ENCODE measurements around the gene CRPPA. TPM values are rescaled to one million over a fixed set of nuclear protein-coding genes. Genes with fewer than 3 reads are reported as not detected.

Gene CRPPA
- total RNA-seq, 1 experiment from 2014 or later = 1.6 TPM

GRCh38 chr7:16402940-16403339 is 18.4 kb downstream of the CRPPA start:
- Histone ChIP-seq H3K27ac (ENCODE audit: low read depth, low read length) (no peak overlapping the region), H4K20me1 (ENCODE audit: insufficient read depth) (no peaks in the 10 kb centered on the region), H3K9me3 (ENCODE audit: control insufficient read depth in 1 of 2, insufficient read depth in 1 of 2, low read depth in 1 of 2, low read length in 2 of 2) (peaks cover 9 to 27% of the 10 kb centered on the region in 2 experiments; a peak in 1 of 4 replicates), H3K36me3 (ENCODE audit: control insufficient read depth in 1 of 2, insufficient read depth in 2 of 2, low read length in 2 of 2) (peaks cover 0 to 3% of the 10 kb centered on the region in 2 experiments; a peak in 1 of 4 replicates), H3K9ac (ENCODE audit: low read length) (no peak overlapping the region), H3K4me2 (ENCODE audit: low read length) (no peak overlapping the region), H3K9me2 (ENCODE audit: insufficient read depth) (no peaks in the 10 kb centered on the region), H3K4me1 (ENCODE audit: control insufficient read depth in 1 of 2, insufficient read depth in 2 of 2, low read length in 2 of 2) (no peaks in the 10 kb centered on the region), H3K4me3 (replicated peaks in 1 of 2; ENCODE audit: low read depth in 1 of 2, low read length in 2 of 2) (no peak overlapping the region), H3K79me2 (ENCODE audit: insufficient read depth, low read length) (no peaks in the 10 kb centered on the region), H2AFZ (ENCODE audit: low read depth, low read length, poor library complexity, severe bottlenecking) (no peak overlapping the region), H3K27me3 (ENCODE audit: insufficient read depth, low read length) (no peaks in the 10 kb centered on the region)
- ChIA-PET RAD21 (ENCODE audit: low non-redundant PET in 1 of 2, low total read pairs in 2 of 2, uncharacterized antibody in 2 of 2, unreplicated experiment in 2 of 2) (no interaction called here), CTCF (no interaction called here), POLR2A (no interaction called here)
- ATAC-seq (no peak), DNase-seq (ENCODE audit: low read depth, low spot score) (no peak)
- no TSS peak for BruUV-seq (replicated peaks)
- intact Hi-C loops (cut with micrococcal nuclease) = no loop called here
- TF ChIP-seq JUND (IDR thresholded peaks at IDR 0.05) = no peak
- no peak for TF ChIP-seq TCF7L2 (IDR thresholded peaks at IDR 0.05; ENCODE audit: borderline replicate concordance, extremely low read depth, insufficient read depth, insufficient read length)
- no peak for TF ChIP-seq ZBTB33 (IDR thresholded peaks at IDR 0.05; ENCODE audit: extremely low read depth, insufficient replicate concordance, low read length)
- TF ChIP-seq EZH2 (IDR thresholded peaks at IDR 0.05) = no peak
- TF ChIP-seq SP1 (IDR thresholded peaks at IDR 0.05; ENCODE audit: low read depth) = no peak
- TF ChIP-seq MAX (IDR thresholded peaks at IDR 0.05) = no peak

GRCh38 chr7:16402091-16402490 is 19.2 kb downstream of the CRPPA start:
- H3K4me1 ChIP-seq (ENCODE audit: control insufficient read depth in 1 of 2, insufficient read depth in 2 of 2, low read length in 2 of 2) = no peaks in the 10 kb centered on the region
- intact Hi-C loops (cut with micrococcal nuclease) = no loop called here
- H3K4me2 ChIP-seq (ENCODE audit: low read length) = no peak overlapping the region
- H3K27me3 ChIP-seq (ENCODE audit: insufficient read depth, low read length) = no peaks in the 10 kb centered on the region
- DNase-seq (ENCODE audit: low read depth, low spot score) (no peak), ATAC-seq (no peak)
- ChIA-PET RAD21 (ENCODE audit: low non-redundant PET in 1 of 2, low total read pairs in 2 of 2, uncharacterized antibody in 2 of 2, unreplicated experiment in 2 of 2) (no interaction called here), CTCF (no interaction called here), POLR2A (no interaction called here)
- no TSS peak for BruUV-seq (replicated peaks)
- peaks cover 9 to 35% of the 10 kb centered on the region in 2 experiments; a peak in 1 of 4 replicates for H3K9me3 ChIP-seq (ENCODE audit: control insufficient read depth in 1 of 2, insufficient read depth in 1 of 2, low read depth in 1 of 2, low read length in 2 of 2)
- peaks cover 0 to 3% of the 10 kb centered on the region in 2 experiments; a peak in 1 of 4 replicates for H3K36me3 ChIP-seq (ENCODE audit: control insufficient read depth in 1 of 2, insufficient read depth in 2 of 2, low read length in 2 of 2)
- no peak overlapping the region for H2AFZ ChIP-seq (ENCODE audit: low read depth, low read length, poor library complexity, severe bottlenecking)
- no peak overlapping the region for H3K9ac ChIP-seq (ENCODE audit: low read length)
- H4K20me1 ChIP-seq (ENCODE audit: insufficient read depth) = no peaks in the 10 kb centered on the region
- H3K27ac ChIP-seq (ENCODE audit: low read depth, low read length) = no peak overlapping the region
- H3K79me2 ChIP-seq (ENCODE audit: insufficient read depth, low read length) = no peaks in the 10 kb centered on the region
- H3K4me3 ChIP-seq (replicated peaks in 1 of 2; ENCODE audit: low read depth in 1 of 2, low read length in 2 of 2) = no peak overlapping the region
- no peaks in the 10 kb centered on the region for H3K9me2 ChIP-seq (ENCODE audit: insufficient read depth)
- TF ChIP-seq YY1 (IDR thresholded peaks at IDR 0.05; ENCODE audit: extremely low read depth, insufficient replicate concordance, low read depth, low read length) (no peak), EGR1 (IDR thresholded peaks at IDR 0.05; ENCODE audit: low read depth) (no peak), RAD21 (IDR thresholded peaks at IDR 0.05; ENCODE audit: low read depth) (no peak), CBX3 (IDR thresholded peaks at IDR 0.05; ENCODE audit: low read depth) (no peak), ELF1 (IDR thresholded peaks at IDR 0.05; ENCODE audit: borderline replicate concordance, low read depth) (no peak), POLR2A (IDR thresholded peaks at IDR 0.05; ENCODE audit: borderline replicate concordance, extremely low read depth, insufficient read depth, insufficient read length) (no peak), FOSL1 (IDR thresholded peaks at IDR 0.05; ENCODE audit: low read depth) (no peak), SRF (IDR thresholded peaks at IDR 0.05; ENCODE audit: low read depth) (no peak), ZNF274 (IDR thresholded peaks at IDR 0.05; ENCODE audit: low read depth, low read length) (no peak), EZH2 (IDR thresholded peaks at IDR 0.05) (no peak), JUND (IDR thresholded peaks at IDR 0.05) (no peak), ZBTB33 (IDR thresholded peaks at IDR 0.05; ENCODE audit: extremely low read depth, insufficient replicate concordance, low read length) (no peak), EZH2phosphoT487 (IDR thresholded peaks at IDR 0.05; ENCODE audit: borderline replicate concordance) (no peak)

All from HCT116 (cell line).